ENCODE results near the gene TXNRD3.

DNA sequence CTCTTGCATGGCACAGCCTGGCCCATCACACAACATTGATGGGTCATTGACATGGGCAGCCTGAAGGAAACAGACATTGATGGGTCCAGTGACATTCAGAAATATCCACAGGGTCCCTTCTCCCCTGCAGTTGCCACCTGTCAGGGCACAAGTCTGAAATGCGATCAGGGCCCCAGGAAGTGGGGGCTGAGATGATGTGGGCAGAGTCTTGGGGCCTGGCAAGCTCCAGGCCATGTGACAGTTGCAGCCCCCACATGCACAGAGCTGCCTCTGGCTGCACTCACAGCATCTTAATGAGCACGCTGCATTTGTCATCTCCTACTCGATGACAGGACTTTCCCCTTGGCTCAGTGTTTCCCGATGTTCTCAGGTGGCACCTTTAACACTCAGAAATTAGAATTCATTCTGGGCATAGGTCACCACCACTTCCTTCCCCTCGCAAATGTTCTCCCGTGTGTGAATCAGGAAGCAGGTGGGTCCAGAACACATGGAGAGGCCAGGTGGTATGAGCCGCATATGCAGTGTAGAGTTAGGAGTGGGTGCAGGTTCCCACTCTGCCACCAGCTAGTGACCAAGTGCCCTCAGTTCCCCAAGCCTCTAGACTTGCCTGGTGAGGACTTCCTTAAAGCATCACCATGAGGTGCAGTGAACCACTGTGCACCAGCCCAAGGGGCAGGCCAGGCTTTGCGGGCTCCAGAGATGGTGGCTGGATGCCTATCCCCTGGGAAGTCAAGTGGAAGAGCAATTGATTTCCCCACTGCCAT is 1.6 kb upstream of the TXNRD3 start:
- TF ChIP-seq, protein P1, sequence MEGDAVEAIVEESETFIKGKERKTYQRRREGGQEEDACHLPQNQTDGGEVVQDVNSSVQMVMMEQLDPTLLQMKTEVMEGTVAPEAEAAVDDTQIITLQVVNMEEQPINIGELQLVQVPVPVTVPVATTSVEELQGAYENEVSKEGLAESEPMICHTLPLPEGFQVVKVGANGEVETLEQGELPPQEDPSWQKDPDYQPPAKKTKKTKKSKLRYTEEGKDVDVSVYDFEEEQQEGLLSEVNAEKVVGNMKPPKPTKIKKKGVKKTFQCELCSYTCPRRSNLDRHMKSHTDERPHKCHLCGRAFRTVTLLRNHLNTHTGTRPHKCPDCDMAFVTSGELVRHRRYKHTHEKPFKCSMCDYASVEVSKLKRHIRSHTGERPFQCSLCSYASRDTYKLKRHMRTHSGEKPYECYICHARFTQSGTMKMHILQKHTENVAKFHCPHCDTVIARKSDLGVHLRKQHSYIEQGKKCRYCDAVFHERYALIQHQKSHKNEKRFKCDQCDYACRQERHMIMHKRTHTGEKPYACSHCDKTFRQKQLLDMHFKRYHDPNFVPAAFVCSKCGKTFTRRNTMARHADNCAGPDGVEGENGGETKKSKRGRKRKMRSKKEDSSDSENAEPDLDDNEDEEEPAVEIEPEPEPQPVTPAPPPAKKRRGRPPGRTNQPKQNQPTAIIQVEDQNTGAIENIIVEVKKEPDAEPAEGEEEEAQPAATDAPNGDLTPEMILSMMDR (IDR thresholded peaks at IDR 0.05; ENCODE audit: poor library complexity): no peak
- no peak for TF ChIP-seq EZH2 (IDR thresholded peaks at IDR 0.05; ENCODE audit: borderline replicate concordance)
- TF ChIP-seq EZH2phosphoT487 (IDR thresholded peaks at IDR 0.05; ENCODE audit: low read depth, severe bottlenecking, unreplicated experiment): no peak

All from hepatocyte (in vitro differentiated cells).